COR-L47 (cell line): Measurements from ENCODE around the gene TECTA.

ENCODE experiments used
- DNase-seq: peaks from one replicate; lab custom pipeline; 2025; lab: John Stamatoyannopoulos, UW

The TECTA gene, protein sequence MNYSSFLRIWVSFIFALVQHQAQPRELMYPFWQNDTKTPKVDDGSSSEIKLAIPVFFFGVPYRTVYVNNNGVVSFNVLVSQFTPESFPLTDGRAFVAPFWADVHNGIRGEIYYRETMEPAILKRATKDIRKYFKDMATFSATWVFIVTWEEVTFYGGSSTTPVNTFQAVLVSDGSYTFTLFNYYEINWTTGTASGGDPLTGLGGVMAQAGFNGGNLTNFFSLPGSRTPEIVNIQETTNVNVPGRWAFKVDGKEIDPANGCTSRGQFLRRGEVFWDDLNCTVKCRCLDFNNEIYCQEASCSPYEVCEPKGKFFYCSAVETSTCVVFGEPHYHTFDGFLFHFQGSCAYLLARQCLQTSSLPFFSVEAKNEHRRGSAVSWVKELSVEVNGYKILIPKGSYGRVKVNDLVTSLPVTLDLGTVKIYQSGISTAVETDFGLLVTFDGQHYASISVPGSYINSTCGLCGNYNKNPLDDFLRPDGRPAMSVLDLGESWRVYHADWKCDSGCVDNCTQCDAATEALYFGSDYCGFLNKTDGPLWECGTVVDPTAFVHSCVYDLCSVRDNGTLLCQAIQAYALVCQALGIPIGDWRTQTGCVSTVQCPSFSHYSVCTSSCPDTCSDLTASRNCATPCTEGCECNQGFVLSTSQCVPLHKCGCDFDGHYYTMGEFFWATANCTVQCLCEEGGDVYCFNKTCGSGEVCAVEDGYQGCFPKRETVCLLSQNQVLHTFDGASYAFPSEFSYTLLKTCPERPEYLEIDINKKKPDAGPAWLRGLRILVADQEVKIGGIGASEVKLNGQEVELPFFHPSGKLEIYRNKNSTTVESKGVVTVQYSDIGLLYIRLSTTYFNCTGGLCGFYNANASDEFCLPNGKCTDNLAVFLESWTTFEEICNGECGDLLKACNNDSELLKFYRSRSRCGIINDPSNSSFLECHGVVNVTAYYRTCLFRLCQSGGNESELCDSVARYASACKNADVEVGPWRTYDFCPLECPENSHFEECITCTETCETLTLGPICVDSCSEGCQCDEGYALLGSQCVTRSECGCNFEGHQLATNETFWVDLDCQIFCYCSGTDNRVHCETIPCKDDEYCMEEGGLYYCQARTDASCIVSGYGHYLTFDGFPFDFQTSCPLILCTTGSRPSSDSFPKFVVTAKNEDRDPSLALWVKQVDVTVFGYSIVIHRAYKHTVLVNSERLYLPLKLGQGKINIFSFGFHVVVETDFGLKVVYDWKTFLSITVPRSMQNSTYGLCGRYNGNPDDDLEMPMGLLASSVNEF (N-terminal part only)

DNA sequence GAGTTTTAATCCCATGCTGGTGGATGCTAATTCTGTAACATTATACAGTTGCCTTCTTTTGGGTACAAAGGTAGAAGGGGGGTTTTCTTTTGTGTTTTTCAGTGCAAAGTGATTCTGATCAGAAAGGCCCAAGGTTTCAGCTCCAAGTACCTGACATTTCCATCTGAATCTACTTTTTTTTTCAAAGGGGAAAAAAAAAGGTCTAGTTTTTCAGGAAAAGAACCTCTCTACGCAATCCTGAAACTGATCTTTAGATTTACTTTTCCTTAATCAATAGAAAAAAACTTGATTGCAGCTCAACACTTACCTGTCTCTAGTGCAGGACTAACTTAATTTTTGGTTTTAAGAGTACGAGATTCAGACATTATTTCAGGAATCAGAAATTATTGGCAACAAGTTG lies at the start of gene TECTA:
Gene TECTA (plus strand): TSS at position 301 of the 400 bp plus-strand sequence. CDS start 1,423 bp downstream, outside the sequence.
- no peak for DNase-seq

DNA sequence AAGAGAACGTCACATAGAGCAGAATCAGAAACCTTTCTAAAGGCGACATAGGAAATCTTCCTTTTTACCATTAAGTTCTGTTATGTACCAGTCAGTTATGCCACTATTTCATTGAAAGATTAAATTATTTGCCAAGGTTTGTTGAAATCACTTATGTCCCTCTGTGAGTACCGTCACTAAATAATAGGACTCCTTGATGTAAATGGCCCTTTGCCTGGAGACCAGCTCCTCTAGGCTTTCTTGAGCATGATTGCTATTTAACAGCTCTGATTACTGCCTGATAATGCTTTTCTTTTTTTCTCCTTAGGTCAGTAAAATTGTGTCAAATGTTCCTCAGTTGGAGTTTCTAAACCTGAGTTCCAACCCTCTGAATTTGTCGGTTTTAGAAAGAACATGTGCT lies 47.8 kb upstream of the TECTA start:
- no peak for DNase-seq

DNA sequence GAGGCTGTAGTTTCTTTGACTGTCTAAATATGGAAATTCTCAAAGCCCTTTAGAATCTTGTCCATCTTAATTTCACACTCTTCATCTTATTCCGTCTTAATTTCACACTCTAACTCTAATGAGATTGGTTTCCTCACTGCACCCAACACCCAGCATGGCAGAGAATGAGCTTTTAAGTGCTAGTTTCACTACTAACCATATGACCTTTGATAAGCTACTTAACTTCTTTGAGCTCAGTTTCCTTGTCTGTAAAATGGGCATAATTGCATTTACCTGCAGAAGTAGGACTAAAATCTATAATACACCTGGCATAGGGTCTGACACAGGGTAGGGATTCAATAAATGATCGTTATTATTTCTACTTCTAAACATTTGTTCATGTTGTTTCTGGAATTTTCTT lies 46.8 kb upstream of the TECTA start:
- DNase-seq, result no peak

DNA sequence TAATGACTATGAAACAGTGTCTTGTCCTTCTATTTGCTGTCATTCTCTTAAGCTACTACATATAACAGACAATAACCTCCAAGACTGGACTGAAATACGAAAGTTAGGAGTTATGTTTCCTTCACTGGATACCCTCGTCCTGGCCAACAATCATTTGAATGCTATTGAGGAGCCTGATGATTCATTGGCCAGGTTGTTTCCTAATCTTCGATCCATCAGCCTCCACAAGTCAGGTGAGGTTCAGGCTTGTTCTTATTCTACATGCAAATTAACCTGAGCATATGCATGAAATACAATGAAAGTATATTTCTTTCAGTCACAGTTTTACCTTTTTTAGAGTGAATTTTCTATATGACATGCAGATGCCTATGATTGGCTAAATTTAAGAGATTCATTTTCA lies 46.0 kb upstream of the TECTA start:
- no peak for DNase-seq

DNA sequence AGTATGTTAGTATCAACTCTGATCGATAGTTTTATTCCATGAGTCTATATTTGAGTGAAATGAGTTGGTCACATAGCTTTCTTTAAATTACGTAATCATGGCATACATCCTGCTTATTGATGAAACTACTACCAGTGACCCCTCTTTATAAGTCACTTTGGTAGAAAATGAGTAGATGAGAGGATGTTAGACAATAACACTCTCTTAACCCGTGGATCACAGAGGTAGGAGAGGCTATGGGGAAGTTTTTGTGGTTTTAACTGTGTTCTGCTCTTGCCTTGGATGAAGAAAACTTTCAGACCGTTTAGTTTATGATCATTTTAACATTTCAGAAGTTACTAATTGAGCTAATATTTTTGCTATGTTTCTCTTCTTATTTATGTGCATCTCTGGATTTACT lies 43.1 kb upstream of the TECTA start:
- no peak for DNase-seq

DNA sequence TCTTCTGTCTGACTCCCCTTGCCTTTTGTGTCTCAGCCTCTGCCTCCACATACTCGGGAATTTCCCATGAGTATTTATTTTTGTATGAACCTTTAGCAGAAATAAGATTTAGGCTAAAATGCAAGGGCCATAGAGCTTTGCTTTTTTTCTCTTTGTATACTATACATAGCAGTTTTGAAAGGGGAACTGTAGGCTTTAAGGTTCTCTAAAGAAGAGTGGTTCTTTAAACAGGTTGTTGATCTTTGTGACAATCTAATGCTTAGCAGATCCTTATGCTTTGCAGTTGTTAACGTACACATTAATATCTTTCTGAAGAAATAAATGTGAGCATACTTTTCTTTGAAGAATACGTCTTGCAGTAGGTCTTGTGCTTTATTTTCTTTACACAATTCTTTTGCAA lies 42.1 kb upstream of the TECTA start:
- no peak for DNase-seq

DNA sequence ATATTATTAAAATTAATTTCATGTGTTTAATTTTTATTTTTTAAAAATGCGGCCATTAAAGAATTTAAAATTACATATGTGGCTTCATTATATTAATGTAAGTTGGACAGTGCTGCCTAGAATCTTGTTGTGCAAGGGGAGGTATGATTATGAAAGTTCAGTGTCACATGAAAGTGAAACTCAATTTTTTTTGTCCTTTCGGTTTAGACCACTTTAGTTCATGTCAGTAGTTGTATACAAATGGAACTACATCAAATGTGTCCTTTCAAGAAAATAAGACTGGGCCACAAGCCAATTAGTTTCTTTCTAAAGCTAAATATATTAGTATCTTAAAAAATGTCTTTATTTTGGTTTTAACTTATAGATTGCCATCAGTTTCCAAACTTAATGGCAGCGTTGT lies 41.4 kb upstream of the TECTA start:
- DNase-seq, result no peak

DNA sequence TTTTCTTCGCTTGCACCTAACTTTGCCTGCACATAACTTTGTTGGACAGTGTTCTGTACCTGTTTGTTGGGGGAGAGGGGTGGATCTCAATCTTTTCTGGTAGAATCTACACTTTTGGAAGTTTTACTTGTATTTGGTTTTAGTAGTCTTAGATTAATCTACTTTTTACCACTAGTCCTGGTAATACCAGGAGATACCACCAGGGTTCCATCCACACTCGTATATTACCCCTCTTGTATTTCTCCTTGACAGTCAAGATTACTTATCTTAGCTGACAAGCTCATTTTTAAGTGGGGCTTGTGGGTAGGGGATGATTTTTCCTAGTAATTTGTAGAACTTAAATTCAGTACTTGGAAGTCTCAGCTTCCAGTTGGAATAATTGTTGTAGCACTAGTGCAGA lies 37.3 kb upstream of the TECTA start:
- no peak for DNase-seq

DNA sequence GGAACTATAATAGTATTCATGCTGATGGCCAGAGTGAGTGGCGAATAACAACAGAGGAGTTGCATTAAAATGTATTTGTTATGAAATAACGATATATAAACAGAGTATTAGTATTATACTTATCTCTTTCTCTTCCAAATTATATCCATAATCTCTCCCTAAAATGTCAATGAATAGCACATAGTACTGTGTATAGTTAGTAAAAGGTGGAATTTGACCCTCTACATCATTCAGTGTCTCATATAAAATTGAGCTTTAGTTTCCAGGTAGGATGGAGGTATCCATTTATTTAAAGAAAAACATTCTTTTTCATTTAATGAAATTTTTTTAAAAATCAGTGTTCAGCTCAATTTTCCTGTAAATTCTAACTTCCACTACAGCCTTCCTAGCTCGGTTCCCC lies 34.4 kb upstream of the TECTA start:
- DNase-seq, result no peak

DNA sequence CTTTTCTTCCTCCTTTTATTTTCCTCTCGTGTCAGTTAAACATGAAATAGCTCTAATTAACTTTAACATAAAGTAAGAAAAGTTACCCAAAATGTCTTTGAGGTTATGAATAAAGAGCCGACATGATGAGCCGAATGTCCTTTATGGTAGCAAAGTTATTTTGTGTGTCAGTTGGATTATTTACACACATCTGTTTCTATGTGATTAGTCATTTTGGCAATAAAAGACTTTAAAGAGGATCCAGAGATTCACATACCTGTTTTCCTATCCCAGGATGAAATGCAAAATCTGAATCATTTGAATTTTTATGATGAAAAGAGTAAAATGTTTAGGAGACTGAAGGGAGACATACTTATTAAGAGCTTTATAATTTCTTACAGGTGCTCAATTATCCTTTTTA lies 34.0 kb upstream of the TECTA start:
- no peak for DNase-seq

DNA sequence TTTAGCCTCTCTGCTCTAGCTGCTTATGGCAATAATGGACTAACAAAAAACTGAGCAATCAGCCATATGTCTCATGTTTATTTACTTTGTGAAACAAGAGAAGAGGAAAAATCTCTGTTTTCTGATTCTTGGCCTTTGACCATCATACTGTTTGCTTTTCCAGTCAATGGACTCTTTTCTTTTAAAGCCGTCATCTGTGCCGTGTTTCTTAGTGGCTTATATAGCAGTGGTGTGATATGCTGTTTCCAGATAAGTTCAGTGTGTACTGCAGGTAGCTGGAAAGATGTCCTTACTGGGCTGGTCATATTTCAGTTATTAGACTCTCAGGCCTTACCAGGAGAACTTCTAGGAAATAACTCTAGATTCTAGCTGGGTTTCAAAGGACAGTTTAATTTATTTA lies 33.6 kb upstream of the TECTA start:
- DNase-seq, result peak; percentile 51

DNA sequence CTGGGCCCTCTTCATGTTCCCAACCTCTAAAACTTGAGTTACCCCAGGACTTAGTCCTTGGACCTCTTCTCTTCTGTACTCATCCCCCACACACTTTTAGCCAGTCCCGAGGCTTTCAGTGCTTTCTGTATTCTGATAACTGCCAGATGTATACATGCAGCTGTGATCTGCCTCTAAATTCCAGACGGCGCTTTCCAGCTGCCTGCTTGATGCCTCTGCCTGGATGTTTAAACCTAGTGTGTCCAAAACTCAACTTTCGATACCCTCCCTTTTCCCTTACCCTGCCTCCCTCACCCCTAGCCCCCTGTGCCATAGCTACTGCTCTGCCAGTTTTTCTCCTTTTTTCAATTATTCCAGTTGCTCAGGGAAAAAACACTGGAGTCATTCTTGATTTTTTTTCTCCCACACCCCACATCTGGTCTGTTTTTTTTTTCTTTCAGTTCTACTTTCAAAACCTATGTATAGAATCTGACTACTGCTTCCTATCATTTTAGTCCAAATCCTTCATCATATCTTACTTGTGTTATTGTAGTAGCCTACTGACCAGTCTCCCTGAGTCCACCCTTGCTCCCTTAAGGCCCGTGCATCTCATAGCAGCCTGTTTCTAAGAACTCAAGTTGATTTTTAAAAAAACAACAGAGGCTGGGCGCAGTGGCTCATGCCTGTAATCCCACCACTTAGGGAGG lies 32.9 kb upstream of the TECTA start:
- DNase-seq, result no peak

DNA sequence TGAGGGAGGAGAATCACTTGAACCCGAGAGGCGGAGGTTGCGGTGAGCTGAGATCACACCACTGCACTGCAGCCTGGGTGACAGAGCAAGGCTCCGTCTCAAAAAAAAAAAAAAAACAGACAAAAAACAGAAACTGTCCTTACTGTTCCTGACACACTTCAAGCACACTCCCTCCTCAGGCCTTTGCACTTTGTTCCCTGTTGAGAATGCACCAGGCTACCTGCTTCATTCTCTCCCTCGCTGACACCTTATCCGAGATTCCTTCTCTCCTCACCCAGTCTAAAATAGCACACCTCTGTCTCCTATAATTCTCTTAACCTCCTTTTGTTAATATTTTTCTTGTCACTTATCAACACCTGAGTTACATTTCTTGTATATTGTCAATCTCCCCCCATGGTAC lies 32.3 kb upstream of the TECTA start:
- no peak for DNase-seq

DNA sequence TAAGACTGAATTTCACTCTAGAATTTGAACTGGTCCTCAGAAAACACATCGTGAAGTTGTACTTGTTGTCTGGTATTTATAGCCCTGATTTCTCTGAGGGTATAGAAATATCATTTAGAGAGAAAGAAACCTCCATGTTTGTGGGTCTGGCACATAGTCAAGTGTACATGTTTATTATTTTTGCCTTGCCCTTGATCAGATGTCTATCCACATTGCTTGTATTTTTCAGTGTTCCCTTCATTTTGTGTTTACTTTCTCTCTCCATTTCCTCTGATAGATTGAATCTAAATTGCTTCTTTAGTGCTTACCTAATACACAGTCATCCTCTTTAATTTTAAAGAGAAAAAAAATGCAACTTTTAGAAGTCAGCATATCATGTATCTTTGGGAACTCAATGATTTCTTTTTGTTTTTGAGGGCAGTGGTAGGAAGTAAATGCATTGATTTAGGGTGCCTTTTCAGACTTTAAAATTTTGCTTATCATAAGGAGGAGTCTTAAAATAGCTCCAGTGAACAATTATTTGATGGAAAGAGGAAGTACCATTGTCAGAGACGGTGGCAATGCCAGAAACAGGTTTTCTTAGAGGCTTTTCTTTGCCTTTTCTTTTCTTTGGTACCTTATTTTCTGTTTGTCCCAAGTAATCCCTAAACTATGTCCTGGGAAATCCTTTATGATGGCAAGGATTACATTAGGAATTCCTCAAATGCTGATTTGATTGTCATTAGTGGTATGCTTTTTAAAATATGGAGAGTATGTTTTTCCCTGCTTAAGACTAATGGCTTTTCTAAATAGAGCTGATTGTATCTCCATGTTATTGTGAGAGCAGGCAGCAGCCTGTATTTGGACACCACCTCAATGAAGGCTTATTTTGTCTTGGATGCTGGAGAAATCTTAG lies 29.8 kb upstream of the TECTA start:
- no peak for DNase-seq

DNA sequence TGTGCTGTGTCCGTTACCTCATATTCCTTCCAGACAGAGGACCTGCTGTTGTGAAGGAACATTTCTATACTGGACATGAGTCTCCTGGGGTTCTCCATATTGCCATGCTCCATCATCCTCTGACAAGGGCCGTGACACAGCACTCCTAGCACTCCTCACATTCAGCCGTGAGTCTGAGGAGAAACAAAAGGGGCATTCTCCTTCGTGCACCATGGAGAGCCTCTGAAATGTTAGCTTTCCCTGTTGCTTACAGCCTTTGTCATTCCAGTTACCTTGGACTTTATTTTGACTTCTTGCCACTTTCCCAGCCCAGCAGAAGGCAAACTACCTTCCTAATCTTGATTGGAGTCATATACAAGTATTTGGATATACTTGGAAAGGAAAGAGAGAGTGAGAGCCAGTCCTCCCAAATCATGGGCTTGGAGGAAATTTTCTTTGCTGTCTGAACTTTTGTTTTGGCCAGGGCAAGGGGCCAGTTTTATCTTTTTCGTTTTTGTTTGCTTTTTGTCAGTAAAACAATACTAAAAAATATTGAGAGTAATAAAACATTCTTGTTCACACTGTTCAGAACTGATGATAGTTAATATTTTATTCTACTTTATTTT lies 29.1 kb upstream of the TECTA start:
- DNase-seq, result no peak

DNA sequence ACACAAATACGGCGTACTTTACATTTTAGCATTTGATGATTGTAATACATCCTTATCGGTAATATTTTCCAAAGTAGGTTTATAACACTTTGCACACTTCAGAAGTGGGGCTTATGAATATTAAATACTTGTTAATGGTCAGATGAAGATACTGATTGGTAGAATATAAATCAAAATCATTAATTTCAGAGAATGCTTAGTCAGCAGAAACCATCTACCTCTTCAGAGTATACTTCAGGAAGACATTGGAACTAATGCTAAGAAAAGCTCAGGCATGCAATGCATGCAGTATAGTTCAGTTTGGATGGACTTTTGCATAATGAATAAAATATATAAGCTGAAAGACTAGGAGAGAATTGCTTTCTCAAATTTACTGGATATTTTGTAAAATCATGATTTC lies 19.7 kb upstream of the TECTA start:
- no peak for DNase-seq

DNA sequence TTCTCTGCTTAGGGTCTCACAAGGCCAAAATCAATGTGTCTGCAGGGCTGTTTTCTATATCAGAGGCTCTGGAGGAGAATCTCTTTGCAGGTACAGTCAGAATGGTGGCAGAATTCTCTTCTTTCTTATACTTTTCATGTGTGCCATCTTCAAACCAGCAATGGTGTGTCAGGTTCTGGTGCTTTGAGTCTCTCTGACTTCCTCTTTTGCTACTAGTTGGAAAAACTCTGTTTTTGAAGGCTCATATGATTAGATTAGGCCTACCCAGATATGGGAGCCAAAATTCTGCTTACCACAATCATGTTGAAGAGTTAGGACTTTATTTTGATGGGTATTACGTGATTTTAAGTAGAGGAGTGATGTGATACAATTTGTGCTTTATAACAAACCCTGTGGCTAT lies 18.8 kb upstream of the TECTA start:
- no peak for DNase-seq

DNA sequence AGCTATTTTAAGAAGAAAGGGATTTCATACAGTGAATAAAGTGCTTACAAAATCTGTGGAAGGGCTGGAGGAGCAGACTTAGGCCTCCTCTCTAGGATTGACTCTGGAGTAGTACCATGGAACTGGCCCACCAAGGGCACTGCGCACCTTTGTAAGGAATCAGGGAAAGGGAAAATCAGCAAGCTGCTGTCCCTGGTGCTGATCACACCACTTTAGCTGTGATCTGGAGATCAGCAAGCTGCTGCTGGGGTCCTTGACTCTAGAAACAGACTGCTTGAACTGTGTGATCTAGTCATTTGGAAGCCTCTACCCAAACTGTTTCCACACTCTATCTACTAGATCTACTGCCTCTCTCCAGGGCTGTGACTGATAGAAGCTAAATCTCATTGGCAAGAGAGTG lies 18.4 kb upstream of the TECTA start:
- no peak for DNase-seq

DNA sequence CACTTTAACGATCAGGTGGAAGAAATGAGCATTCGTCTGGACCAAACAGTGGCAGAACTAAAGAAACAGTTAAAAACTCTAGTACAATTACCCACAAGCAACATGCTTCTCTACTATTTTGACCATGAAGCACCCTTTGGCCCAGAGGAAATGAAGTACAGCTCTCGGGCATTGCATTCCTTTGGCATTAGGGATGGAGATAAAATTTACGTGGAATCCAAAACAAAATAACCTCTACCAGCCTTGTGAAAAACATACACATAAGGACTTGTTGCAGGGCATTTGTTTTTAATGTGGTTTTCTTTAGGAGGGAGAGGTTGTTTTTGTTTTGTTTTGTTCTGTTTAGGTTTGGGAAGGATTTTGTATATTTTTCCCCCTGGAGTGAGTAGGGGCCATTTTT lies 14.2 kb upstream of the TECTA start:
- DNase-seq, result no peak

DNA sequence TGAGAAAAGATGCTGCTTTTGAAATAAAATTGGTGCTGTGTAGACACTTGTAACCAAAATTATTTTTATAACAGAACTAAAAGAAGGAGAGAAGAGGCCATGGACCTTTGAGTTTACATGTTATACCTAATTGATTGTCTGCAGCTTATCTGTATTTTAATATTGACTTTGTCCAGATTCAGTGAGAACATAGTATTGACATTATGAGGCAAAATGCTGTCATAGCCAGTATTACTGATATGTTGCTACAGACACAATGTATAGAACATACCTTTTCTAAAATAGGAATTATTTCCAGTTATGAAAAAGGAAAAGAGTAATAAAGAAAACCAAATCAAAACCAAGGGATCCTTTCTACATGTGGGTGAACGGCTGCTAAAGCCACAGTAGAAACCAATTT lies 11.5 kb upstream of the TECTA start:
- no peak for DNase-seq
